HepG2 (cell line): ENCODE measurements around the gene PIP4K2B. TPM values are rescaled to one million over a fixed set of nuclear protein-coding genes. Genes with fewer than 3 reads are reported as not detected.

Experiments used
- FOXK2 ChIP-seq: fragments of 450-650 bp; IDR thresholded peaks from 2 replicates; pipeline ENCODE4 v1.6.1; 2016
- MTA3 ChIP-seq: sonication (generic); formaldehyde crosslinking; IDR thresholded peaks from 2 replicates; pipeline ENCODE4 v1.4.0; 2020; ENCODE audit warnings: missing genetic modification reagents
- ONECUT2 ChIP-seq: sonication (generic); formaldehyde crosslinking; IDR thresholded peaks from 2 replicates; pipeline ENCODE4 v1.4.0; 2020; ENCODE audit warnings: missing genetic modification reagents
- PLSCR1 ChIP-seq: sonication (generic); formaldehyde crosslinking; IDR thresholded peaks from 2 replicates; pipeline ENCODE4 v1.5.0; 2020; ENCODE audit warnings: missing genetic modification reagents, mild to moderate bottlenecking, borderline replicate concordance
- SALL1 ChIP-seq: sonication (generic); formaldehyde crosslinking; IDR thresholded peaks from 2 replicates; pipeline ENCODE4 v1.8.0; 2022; ENCODE audit warnings: mild to moderate bottlenecking, missing genetic modification reagents
- SMAD1 ChIP-seq: sonication (generic); formaldehyde crosslinking; IDR thresholded peaks from 2 replicates; pipeline ENCODE4 v1.4.0; 2020; ENCODE audit warnings: missing genetic modification reagents, low read depth, mild to moderate bottlenecking, borderline replicate concordance
- SNAPC5 ChIP-seq: sonication (generic); formaldehyde crosslinking; IDR thresholded peaks from 2 replicates; pipeline ENCODE4 v1.8.1; 2023; ENCODE audit warnings: mild to moderate bottlenecking, missing genetic modification reagents, borderline replicate concordance
- SRF ChIP-seq: IDR thresholded peaks from 2 replicates; pipeline ENCODE4 v1.6.1; 2011; ENCODE audit warnings: mild to moderate bottlenecking, low read depth, low read length, moderate library complexity
- ZBTB44 ChIP-seq: sonication (generic); formaldehyde crosslinking; IDR thresholded peaks from 2 replicates; pipeline ENCODE4 v1.4.0; 2020; ENCODE audit warnings: missing genetic modification reagents
- ZNF12 ChIP-seq: sonication (generic); formaldehyde crosslinking; IDR thresholded peaks from 2 replicates; pipeline ENCODE4 v1.5.0; 2020; ENCODE audit warnings: missing genetic modification reagents
- ZNF230 ChIP-seq: sonication (generic); formaldehyde crosslinking; IDR thresholded peaks from 2 replicates; pipeline ENCODE4 v1.4.0; 2020; ENCODE audit warnings: mild to moderate bottlenecking, missing genetic modification reagents
- ZNF549 ChIP-seq: sonication (generic); formaldehyde crosslinking; IDR thresholded peaks from 2 replicates; pipeline ENCODE4 v1.5.0; 2020; ENCODE audit warnings: missing genetic modification reagents
- ZNF598 ChIP-seq: sonication (generic); formaldehyde crosslinking; IDR thresholded peaks from 2 replicates; pipeline ENCODE4 v1.5.1; 2020; ENCODE audit warnings: mild to moderate bottlenecking, missing genetic modification reagents, borderline replicate concordance
- ZNF646 ChIP-seq: sonication (generic); formaldehyde crosslinking; IDR thresholded peaks from 2 replicates; pipeline ENCODE4 v1.9.0; 2021; ENCODE audit warnings: mild to moderate bottlenecking, missing genetic modification reagents
- ZNF709 ChIP-seq: sonication (generic); formaldehyde crosslinking; IDR thresholded peaks from 2 replicates; pipeline ENCODE4 v1.5.0; 2020; ENCODE audit warnings: mild to moderate bottlenecking, missing genetic modification reagents
- ZNF724P ChIP-seq: sonication (generic); formaldehyde crosslinking; IDR thresholded peaks from 2 replicates; pipeline ENCODE4 v1.8.0; 2022; ENCODE audit warnings: missing genetic modification reagents, borderline replicate concordance
- ZNF776 ChIP-seq: sonication (generic); formaldehyde crosslinking; IDR thresholded peaks from 2 replicates; pipeline ENCODE4 v1.4.0; 2020; ENCODE audit warnings: mild to moderate bottlenecking, missing genetic modification reagents
- ZNF800 ChIP-seq: sonication (generic); formaldehyde crosslinking; IDR thresholded peaks from 2 replicates; pipeline ENCODE4 v1.4.0; 2020; ENCODE audit warnings: missing genetic modification reagents
- polyA plus RNA-seq, 8 experiments: library from polyadenylated mRNA; depleted of rRNA in 3 of 8; stranded (reverse) in 7 of 8; unstranded in 1 of 8; fragments of >200 nt; fragmentation: Illumina TruSeq in 4 of 8; extraction: Trizol in 4 of 8; gene quantifications; 2 replicates each; pipeline versions ENCODE4 v1.2.1 to v1.2.3, GENCODE V29; 2011 to 2016; ENCODE audit warnings: low read depth in 4 of 8, missing spikeins in 1 of 8, mixed read lengths in 1 of 8; ENCODE audit not compliant: insufficient read depth in 1 of 8
- total RNA-seq, 5 experiments: library from RNA; depleted of rRNA; stranded (reverse); fragments of >200 nt; fragmentation: Illumina TruSeq; extraction: Trizol; gene quantifications; 2 replicates each; pipeline ENCODE4 v1.2.3, GENCODE V29; 2016; ENCODE audit warnings: low read depth in 1 of 5

The PIP4K2B gene
- total and polyA plus RNA-seq, 2 of the 13 experiments (the other 11 are each of a cell fraction or from before 2014, with no cell fraction given), result 20.4 to 54.0 TPM

- TF ChIP-seq SRF, result no peak
- peak; percentile 94 for TF ChIP-seq ZNF646
- no peak; the same call in 1 of the 2 replicates for TF ChIP-seq ZNF776 (CRISPR knock-in tag)
- peak; percentile 33; the same call in 1 of the 2 replicates for TF ChIP-seq ZNF800 (CRISPR knock-in tag)
- TF ChIP-seq PLSCR1, result no peak
- no peak for TF ChIP-seq SMAD1 (CRISPR knock-in tag)
- no peak for TF ChIP-seq MTA3 (CRISPR knock-in tag)
- no peak for TF ChIP-seq ONECUT2
- TF ChIP-seq ZNF230 (CRISPR knock-in tag), result no peak
- no peak for TF ChIP-seq ZNF549 (CRISPR knock-in tag)
- no peak for TF ChIP-seq ZNF12 (CRISPR knock-in tag)
- no peak for TF ChIP-seq ZNF724P
- no peak; the same call in 1 of the 2 replicates for TF ChIP-seq SNAPC5 (CRISPR knock-in tag)
- TF ChIP-seq FOXK2, result peak; percentile 29; the same call in 1 of the 2 replicates
- no peak; the same call in 1 of the 2 replicates for TF ChIP-seq ZNF598 (CRISPR knock-in tag)
- no peak for TF ChIP-seq ZBTB44 (CRISPR knock-in tag)
- TF ChIP-seq SALL1 (CRISPR knock-in tag), result peak; percentile 97
- peak; percentile 62; the same call in 1 of the 2 replicates for TF ChIP-seq ZNF709 (CRISPR knock-in tag)
These were observed 53.1 kb downstream of the PIP4K2B start (continued) for GRCh38 chr17:38746004-38746848.
